GM12875 (cell line): Measurements from ENCODE around the gene TSPYL2.

Source experiments
- H3K4me3 ChIP-seq: one replicate; pipeline ENCODE4 v1.5.1; 2011; ENCODE audit warnings: low read depth, low read length, control low read depth
- TF ChIP-seq, protein P1 (sequence below): IDR thresholded peaks from 2 replicates; pipeline ENCODE4 v1.5.1; 2011; ENCODE audit warnings: low read depth, mild to moderate bottlenecking, control low read depth, inconsistent platforms, low read length, moderate library complexity, borderline replicate concordance; ENCODE audit not compliant: insufficient read depth

TSPYL2 gene

DNA sequence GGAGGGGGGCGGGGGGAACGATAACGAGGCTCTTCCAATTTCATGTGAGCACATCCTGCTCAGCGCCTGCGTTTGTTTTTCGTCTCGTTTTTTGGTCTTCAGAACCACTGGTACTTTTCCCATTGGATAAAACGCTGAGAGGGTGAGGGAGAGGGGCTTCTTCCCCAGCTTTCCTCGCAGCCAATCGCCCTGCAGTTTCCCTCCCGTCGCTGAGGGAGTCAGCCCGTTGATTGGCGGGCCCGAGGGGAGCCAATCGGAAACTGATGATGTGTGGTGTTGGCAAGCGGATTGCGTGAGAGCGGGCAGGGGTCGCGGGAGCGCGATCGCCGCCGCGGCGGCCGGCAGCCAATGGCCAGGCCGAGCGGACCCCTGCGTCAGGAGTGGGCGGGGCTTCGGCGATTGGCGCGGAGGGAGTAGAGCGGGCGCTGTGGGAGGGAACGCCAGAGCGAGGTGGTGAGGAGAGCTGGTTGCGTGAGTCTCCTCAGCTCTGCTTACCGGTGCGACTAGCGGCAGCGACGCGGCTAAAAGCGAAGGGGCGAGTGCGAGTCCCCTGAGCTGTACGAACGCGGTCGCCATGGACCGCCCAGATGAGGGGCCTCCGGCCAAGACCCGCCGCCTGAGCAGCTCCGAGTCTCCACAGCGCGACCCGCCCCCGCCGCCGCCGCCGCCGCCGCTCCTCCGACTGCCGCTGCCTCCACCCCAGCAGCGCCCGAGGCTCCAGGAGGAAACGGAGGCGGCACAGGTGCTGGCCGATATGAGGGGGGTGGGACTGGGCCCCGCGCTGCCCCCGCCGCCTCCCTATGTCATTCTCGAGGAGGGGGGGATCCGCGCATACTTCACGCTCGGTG, at the start of gene TSPYL2:
Gene TSPYL2, plus strand, starts transcription at position 443 of the 848 bp plus-strand sequence. Its CDS starts 132 bp downstream, at position 575.
- H3K4me3 ChIP-seq: peak within 1 kb of the TSS; percentile 69
- TF ChIP-seq, protein P1, sequence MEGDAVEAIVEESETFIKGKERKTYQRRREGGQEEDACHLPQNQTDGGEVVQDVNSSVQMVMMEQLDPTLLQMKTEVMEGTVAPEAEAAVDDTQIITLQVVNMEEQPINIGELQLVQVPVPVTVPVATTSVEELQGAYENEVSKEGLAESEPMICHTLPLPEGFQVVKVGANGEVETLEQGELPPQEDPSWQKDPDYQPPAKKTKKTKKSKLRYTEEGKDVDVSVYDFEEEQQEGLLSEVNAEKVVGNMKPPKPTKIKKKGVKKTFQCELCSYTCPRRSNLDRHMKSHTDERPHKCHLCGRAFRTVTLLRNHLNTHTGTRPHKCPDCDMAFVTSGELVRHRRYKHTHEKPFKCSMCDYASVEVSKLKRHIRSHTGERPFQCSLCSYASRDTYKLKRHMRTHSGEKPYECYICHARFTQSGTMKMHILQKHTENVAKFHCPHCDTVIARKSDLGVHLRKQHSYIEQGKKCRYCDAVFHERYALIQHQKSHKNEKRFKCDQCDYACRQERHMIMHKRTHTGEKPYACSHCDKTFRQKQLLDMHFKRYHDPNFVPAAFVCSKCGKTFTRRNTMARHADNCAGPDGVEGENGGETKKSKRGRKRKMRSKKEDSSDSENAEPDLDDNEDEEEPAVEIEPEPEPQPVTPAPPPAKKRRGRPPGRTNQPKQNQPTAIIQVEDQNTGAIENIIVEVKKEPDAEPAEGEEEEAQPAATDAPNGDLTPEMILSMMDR: no peak

DNA sequence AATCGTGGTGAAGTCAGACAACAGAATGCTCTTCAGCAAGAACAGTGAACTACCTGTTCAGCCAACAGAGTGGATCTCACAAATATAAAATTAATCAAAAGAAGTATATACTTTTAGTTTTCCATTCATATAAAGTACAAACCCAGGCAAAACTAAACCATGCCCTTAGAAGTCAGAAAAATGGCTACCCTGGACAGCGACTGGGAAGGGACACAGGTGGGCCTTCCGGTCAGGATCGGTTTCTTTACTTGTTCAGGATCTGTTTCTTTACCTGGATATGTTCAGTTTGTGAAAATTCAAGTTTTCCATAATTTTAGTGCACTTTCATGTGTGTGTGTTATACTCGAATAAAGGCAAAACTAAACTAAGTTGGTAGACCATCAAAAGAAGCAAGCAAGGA, 46.0 kb upstream of the TSPYL2 start:
- H3K4me3 ChIP-seq: no peak overlapping the region
- TF ChIP-seq, protein P1: no peak

DNA sequence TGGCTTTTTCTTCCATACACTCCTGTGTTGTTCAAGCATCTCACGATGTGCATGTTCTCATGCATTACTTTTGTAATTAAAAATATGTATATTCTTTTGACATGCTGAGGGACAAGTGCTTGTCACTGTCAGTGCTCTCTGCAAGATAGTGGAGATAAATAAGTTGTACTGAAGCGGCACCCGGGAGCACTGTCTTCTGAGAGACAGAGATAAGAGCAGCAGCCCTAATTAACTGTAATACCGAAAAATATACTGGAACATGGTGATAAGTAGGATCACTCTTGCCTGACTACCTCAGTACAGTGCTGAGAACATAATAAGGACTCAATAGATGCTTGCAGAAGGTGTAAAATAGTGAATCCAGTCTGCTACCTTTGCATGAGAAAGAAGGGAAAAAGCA, 42.9 kb upstream of the TSPYL2 start:
- TF ChIP-seq, protein P1: no peak
- no peak overlapping the region for H3K4me3 ChIP-seq

DNA sequence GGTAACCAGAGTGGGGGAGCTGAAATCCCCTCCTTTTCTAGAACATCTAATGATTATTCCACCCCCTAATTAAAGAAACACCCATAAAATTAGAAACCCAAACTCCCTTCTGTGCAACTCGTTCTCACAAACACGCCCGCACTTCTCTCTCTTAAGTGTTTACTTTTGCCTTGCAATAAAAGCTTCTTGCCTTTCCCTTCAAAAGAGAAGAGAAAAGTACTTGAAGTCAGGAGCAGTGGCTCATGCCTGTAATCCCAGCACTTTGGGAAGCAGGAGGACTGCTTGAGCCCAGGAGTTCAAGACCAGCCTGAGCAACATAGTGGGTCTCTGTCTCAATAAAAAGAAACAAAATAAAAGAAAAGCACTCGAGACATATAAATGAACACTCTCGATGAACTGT, 37.2 kb upstream of the TSPYL2 start:
- H3K4me3 ChIP-seq: no peak overlapping the region
- TF ChIP-seq, protein P1: no peak

DNA sequence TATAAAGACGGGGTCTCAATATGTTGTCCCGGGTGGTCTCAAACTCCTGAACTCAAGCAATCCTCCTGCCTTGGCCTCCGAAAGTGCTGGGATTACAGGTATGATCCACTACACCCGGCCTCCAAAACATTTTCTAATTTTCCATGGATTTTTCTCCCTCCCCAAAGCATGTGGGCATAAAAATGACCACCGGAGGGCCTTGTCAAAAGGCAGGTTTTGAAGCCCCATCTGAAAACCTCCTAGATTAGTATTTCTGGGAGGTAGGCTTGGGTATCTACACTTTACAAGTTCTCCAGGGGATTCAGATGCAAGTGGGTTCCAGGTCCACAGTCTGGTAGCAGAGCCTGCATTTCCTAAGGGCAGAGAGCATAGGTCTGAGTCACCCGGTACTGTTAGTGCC, 34.9 kb upstream of the TSPYL2 start:
- TF ChIP-seq, protein P1: no peak
- no peak overlapping the region for H3K4me3 ChIP-seq

DNA sequence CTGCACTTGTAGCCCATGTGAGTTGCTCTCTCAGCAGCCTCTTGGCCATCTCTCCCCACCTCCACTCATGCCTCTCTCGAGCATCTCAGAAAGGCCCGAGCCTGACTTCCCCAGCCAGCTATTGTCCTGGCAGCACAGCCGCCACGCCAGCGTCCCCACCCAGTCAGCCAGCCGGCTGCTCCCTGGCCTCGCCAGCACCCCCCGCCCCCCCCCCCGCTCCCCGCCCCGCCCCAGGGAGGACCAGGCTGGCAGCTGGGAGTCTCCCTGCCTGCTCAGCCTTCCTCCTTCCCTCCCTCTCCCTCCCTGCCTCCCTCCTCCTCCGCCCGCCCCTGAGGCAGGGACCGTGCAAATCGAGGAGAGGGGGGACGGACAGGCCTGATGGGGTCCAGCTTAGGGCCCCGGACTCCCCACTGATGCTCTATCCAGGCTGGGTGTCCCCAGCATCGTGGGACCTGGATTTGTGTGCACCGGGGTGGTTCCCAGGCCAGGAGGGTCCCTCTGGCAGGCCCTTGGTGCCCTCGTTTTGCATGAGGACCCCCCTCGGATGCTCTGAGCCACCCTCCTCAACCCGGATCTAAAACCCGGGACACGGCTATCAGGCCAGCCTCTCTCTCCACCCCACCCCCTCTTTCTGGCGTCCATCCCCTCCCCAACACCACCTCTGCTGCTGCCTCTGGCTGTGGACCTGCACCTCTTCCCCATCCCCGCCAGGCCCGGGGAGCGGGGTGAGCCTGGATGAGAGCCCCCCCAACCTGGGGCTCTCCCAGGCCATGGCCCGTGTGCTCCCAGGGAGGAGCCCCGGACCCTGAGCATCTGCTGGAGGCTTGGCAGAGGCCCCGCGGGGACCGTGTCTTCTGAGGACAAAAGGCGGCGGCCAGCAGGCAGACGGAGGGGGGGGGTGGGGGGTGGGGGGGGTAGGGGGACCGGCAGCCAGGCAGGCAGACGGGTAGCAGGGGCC, 33.7 kb upstream of the TSPYL2 start, which contains the start of gene GPR173:
Gene GPR173, plus strand, starts transcription at position 621 of the 958 bp plus-strand sequence. CDS start 27,833 bp downstream, outside the sequence.
- TF ChIP-seq, protein P1: no peak
- no peak within 1 kb of the TSS for H3K4me3 ChIP-seq
